AG04450 (cell line): ENCODE measurements around the gene CLTCL1. TPM values are rescaled to one million over a fixed set of nuclear protein-coding genes. Genes with fewer than 3 reads are reported as not detected.
"Not testable (repeated sequence)": the region's sequence is repeated elsewhere in the genome, so short reads cannot be mapped to it uniquely, and the experiment has no call there.

Experiments
- CTCF ChIA-PET: fragments of 300-600, 350-600 bp; formaldehyde crosslinking; extraction: SDS; loops from one replicate; lab custom pipeline; 2022; ENCODE audit warnings: antibody characterized with exemption, inconsistent platforms; lab: Charles Lee
- POLR2A ChIA-PET: fragments of 350-600 bp; formaldehyde crosslinking; extraction: SDS; loops from one replicate; lab custom pipeline; 2021; ENCODE audit warnings: antibody characterized with exemption, inconsistent platforms; lab: Yijun Ruan, JAX
- DNase-seq: peaks from one replicate; pipeline ENCODE4 v3.0.0-alpha.2; 2011; ENCODE audit warnings: low read depth, low spot score
- H3K27ac ChIP-seq: one replicate; pipeline ENCODE4 v1.5.1; 2012; ENCODE audit warnings: low read depth, low read length, control low read depth
- H3K27me3 ChIP-seq: one replicate; pipeline ENCODE4 v1.6.0; 2012; ENCODE audit warnings: low read length; ENCODE audit not compliant: control insufficient read depth, insufficient read depth
- H3K4me3 ChIP-seq: 2 replicates; pipeline ENCODE4 v1.5.1; 2011; ENCODE audit warnings: mild to moderate bottlenecking, low read depth, low read length, control low read depth
- H3K9me3 ChIP-seq: 2 replicates; pipeline ENCODE4 v1.5.1; 2012; ENCODE audit warnings: low read length; ENCODE audit not compliant: control insufficient read depth, insufficient read depth
- polyA plus RNA-seq: library from polyadenylated mRNA; depleted of rRNA; stranded (reverse); fragments of >200 nt; gene quantifications from 2 replicates; pipeline ENCODE4 v1.2.3, GENCODE V29; 2011
- TF ChIP-seq, protein P1 (sequence below): IDR thresholded peaks from 2 replicates; pipeline ENCODE4 v1.5.1; 2011; ENCODE audit warnings: low read depth, low read length, control low read depth, inconsistent platforms

The CLTCL1 gene
- polyA plus RNA-seq, 1 experiment, result 6.6 TPM

GRCh38 chr22:19265779-19266178 lies 25.7 kb downstream of the CLTCL1 start:
- TF ChIP-seq, protein P1, sequence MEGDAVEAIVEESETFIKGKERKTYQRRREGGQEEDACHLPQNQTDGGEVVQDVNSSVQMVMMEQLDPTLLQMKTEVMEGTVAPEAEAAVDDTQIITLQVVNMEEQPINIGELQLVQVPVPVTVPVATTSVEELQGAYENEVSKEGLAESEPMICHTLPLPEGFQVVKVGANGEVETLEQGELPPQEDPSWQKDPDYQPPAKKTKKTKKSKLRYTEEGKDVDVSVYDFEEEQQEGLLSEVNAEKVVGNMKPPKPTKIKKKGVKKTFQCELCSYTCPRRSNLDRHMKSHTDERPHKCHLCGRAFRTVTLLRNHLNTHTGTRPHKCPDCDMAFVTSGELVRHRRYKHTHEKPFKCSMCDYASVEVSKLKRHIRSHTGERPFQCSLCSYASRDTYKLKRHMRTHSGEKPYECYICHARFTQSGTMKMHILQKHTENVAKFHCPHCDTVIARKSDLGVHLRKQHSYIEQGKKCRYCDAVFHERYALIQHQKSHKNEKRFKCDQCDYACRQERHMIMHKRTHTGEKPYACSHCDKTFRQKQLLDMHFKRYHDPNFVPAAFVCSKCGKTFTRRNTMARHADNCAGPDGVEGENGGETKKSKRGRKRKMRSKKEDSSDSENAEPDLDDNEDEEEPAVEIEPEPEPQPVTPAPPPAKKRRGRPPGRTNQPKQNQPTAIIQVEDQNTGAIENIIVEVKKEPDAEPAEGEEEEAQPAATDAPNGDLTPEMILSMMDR, result no peak

DNA sequence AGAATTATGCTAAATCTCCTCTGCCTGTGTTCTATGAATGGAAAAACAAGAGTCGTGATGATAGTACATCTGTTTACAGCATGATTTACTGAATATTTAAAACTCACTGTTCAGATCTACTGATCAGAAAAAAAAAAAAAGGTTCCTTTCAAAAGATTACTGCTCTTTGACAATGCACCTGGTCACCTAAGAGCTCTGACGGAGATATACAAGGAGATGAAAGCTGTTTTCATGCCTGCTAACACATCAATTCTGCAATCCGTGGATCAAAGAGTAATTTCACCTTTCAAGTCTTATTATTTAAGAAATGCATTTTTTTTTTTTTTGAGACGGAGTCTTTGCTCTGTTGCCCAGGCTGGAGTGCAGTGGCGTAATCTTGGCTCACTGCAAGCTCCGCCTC lies 30.7 kb downstream of the CLTCL1 start:
- no peak overlapping the region for H3K4me3 ChIP-seq
- CTCF ChIA-PET, result no interaction called here
- no peak overlapping the region for H3K27ac ChIP-seq
- H3K27me3 ChIP-seq, result no peaks in the 10 kb centered on the region
- TF ChIP-seq, protein P1, result no peak
- POLR2A ChIA-PET, result no interaction called here
- H3K9me3 ChIP-seq, result 0 out of 2 replicates have a peak, but pooled peaks cover under 1% of the 10 kb centered on the region
- DNase-seq, result no peak

More at GRCh38 chr22:19265779-19266178, 25.7 kb downstream of the CLTCL1 start:
- ChIA-PET POLR2A (no interaction called here), CTCF (no interaction called here)
- H3K27me3 ChIP-seq, result no peaks in the 10 kb centered on the region
- H3K27ac ChIP-seq, result no peak overlapping the region
- H3K9me3 ChIP-seq, result peaks cover 3% of the 10 kb centered on the region; the same call in 1 of the 2 replicates
- DNase-seq, result no peak
- H3K4me3 ChIP-seq, result no peak overlapping the region

GRCh38 chr22:19260194-19260593 lies 31.3 kb downstream of the CLTCL1 start:
- ChIA-PET CTCF (no interaction called here), POLR2A (no interaction called here)
- Histone ChIP-seq H3K27me3 (no peaks in the 10 kb centered on the region), H3K9me3 (no peaks in the 10 kb centered on the region), H3K27ac (no peak overlapping the region), H3K4me3 (no peak overlapping the region)
- no peak for DNase-seq
- TF ChIP-seq, protein P1, result no peak

- H3K27ac ChIP-seq, H3K4me3 ChIP-seq, POLR2A ChIA-PET, H3K27me3 ChIP-seq, CTCF ChIA-PET, H3K9me3 ChIP-seq, DNase-seq: not testable (repeated sequence)
These were observed 32.6 kb downstream of the CLTCL1 start for GRCh38 chr22:19258968-19259288.

GRCh38 chr22:19258371-19258770 lies 33.1 kb downstream of the CLTCL1 start:
- no peaks in the 10 kb centered on the region for H3K27me3 ChIP-seq
- CTCF ChIA-PET, result no interaction called here
- TF ChIP-seq, protein P1, result no peak

GRCh38 chr22:19256362-19256761 lies 35.2 kb downstream of the CLTCL1 start:
- H3K27me3 ChIP-seq, H3K9me3 ChIP-seq, H3K27ac ChIP-seq, DNase-seq, POLR2A ChIA-PET, H3K4me3 ChIP-seq: not testable (repeated sequence)
- CTCF ChIA-PET, result interaction anchor here (0.9 kb wide), 1 partner anchor 374 kb away, joined by 3 read pairs; no protein-coding TSS in a partner anchor

More at GRCh38 chr22:19258371-19258770, 33.1 kb downstream of the CLTCL1 start:
- POLR2A ChIA-PET, result no interaction called here
- no peak for DNase-seq
- Histone ChIP-seq H3K9me3 (no peaks in the 10 kb centered on the region), H3K4me3 (no peak overlapping the region), H3K27ac (no peak overlapping the region)
